GM12892 (cell line): ENCODE measurements around the gene ETNPPL.

Source experiments
- POLR2A ChIP-seq: IDR thresholded peaks from 2 replicates; pipeline ENCODE4 v1.6.1; 2011; ENCODE audit warnings: low read depth, low read length, control low read depth
- POLR2AphosphoS5 ChIP-seq: IDR thresholded peaks from 2 replicates; pipeline ENCODE4 v1.6.1; 2011; ENCODE audit warnings: low read depth, low read length, control low read depth

GRCh38 chr4:108717386-108717785 lies 45.5 kb downstream of the ETNPPL start:
- TF ChIP-seq POLR2A (no peak), POLR2AphosphoS5 (no peak)
